GM23338 (cell line): ENCODE measurements around the gene PROC. TPM values are rescaled to one million over a fixed set of nuclear protein-coding genes. Genes with fewer than 3 reads are reported as not detected.

ENCODE experiments used
- ATAC-seq: fragments of 200-7000 bp; cut with Tn5 transposase; 3 replicates; pipeline ENCODE4 v1.9.1; 2020
- DNase-seq: peaks from one replicate; pipeline ENCODE4 v3.0.0-alpha.2; 2015; ENCODE audit warnings: low spot score
- H2AFZ ChIP-seq: fragments of 200-600 bp; sonication (generic); 2 replicates; pipeline ENCODE4 v1.8.0; 2016; ENCODE audit warnings: antibody characterized with exemption, mild to moderate bottlenecking, moderate library complexity
- H3F3A ChIP-seq: fragments of 200-600 bp; sonication (generic); replicated peaks from 2 replicates; pipeline ENCODE4 v1.8.0; 2017; ENCODE audit warnings: antibody characterized with exemption, mixed run types, low read depth
- H3K27ac ChIP-seq: fragments of 200-600 bp; sonication (generic); 2 replicates; pipeline ENCODE4 v1.6.1; 2016; ENCODE audit warnings: low read depth
- H3K27me3 ChIP-seq: fragments of 200-600 bp; sonication (generic); 2 replicates; pipeline ENCODE4 v1.8.0; 2016; ENCODE audit warnings: mild to moderate bottlenecking, mixed run types, moderate library complexity; ENCODE audit not compliant: insufficient read depth
- H3K36me3 ChIP-seq: fragments of 200-600 bp; sonication (generic); 2 replicates; pipeline ENCODE4 v1.8.0; 2016; ENCODE audit warnings: mild to moderate bottlenecking; ENCODE audit not compliant: insufficient read depth
- H3K4me1 ChIP-seq: fragments of 200-600 bp; sonication (generic); 2 replicates; pipeline ENCODE4 v1.8.0; 2016; ENCODE audit warnings: mild to moderate bottlenecking, moderate library complexity; ENCODE audit not compliant: insufficient read depth
- H3K4me2 ChIP-seq: fragments of 200-600 bp; sonication (generic); 2 replicates; pipeline ENCODE4 v1.7.1; 2017; ENCODE audit warnings: mixed run types
- H3K4me3 ChIP-seq: fragments of 200-600 bp; sonication (generic); 2 replicates; pipeline ENCODE4 v1.6.1; 2016; ENCODE audit warnings: mixed run types
- H3K79me2 ChIP-seq: fragments of 200-600 bp; sonication (generic); replicated peaks from 2 replicates; pipeline ENCODE4 v1.8.0; 2017; ENCODE audit warnings: mild to moderate bottlenecking; ENCODE audit not compliant: insufficient read depth
- H3K9me2 ChIP-seq: fragments of 200-600 bp; sonication (generic); 2 replicates; pipeline ENCODE4 v1.8.0; 2017; ENCODE audit not compliant: insufficient read depth
- H4K20me1 ChIP-seq: fragments of 200-600 bp; sonication (generic); replicated peaks from 2 replicates; pipeline ENCODE4 v1.8.0; 2017; ENCODE audit warnings: mild to moderate bottlenecking; ENCODE audit not compliant: insufficient read depth
- H3K27ac Mint-ChIP-seq: 2 replicates; pipeline ENCODE4 v1.8.0; 2020; ENCODE audit warnings: inconsistent platforms, mild to moderate bottlenecking, moderate library complexity, mixed read lengths
- H3K27me3 Mint-ChIP-seq: 3 replicates; pipeline ENCODE4 v1.8.0; 2022; ENCODE audit warnings: low read depth, mild to moderate bottlenecking, moderate library complexity, mixed read lengths, inconsistent platforms; ENCODE audit not compliant: insufficient read depth, poor library complexity
- H3K36me3 Mint-ChIP-seq: 3 replicates; pipeline ENCODE4 v1.8.0; 2021; ENCODE audit warnings: low read depth, mild to moderate bottlenecking, inconsistent platforms, moderate library complexity, mixed read lengths
- H3K4me1 Mint-ChIP-seq: 3 replicates; pipeline ENCODE4 v1.8.0; 2020; ENCODE audit warnings: mild to moderate bottlenecking, inconsistent platforms, mixed read lengths
- H3K4me3 Mint-ChIP-seq: 3 replicates; pipeline ENCODE4 v1.8.0; 2021; ENCODE audit warnings: moderate library complexity, mild to moderate bottlenecking, inconsistent platforms, mixed read lengths
- H3K9me3 Mint-ChIP-seq: 3 replicates; pipeline ENCODE4 v1.8.0; 2020; ENCODE audit warnings: moderate library complexity, mild to moderate bottlenecking, inconsistent platforms, mixed read lengths
- ETS1 ChIP-seq: IDR thresholded peaks from 2 replicates; pipeline ENCODE4 v1.6.1; 2016; ENCODE audit warnings: antibody characterized with exemption
- NANOG ChIP-seq: IDR thresholded peaks from 2 replicates; pipeline ENCODE4 v1.6.1; 2016; ENCODE audit warnings: antibody characterized with exemption, borderline replicate concordance
- STAT1 ChIP-seq: IDR thresholded peaks from one replicate; pipeline ENCODE4 v1.6.1; 2016; ENCODE audit warnings: antibody characterized with exemption; ENCODE audit not compliant: unreplicated experiment
- ZNF114 ChIP-seq: fragments of 250-450 bp; sonication (Bioruptor Pico); IDR thresholded peaks from 2 replicates; pipeline ENCODE4 v1.5.0; 2020; ENCODE audit warnings: mild to moderate bottlenecking, moderate library complexity
- ZNF331 ChIP-seq: fragments of 250-450 bp; sonication (Bioruptor Pico); IDR thresholded peaks from 2 replicates; pipeline ENCODE4 v1.5.0; 2020; ENCODE audit warnings: low read depth, mild to moderate bottlenecking, moderate library complexity
- ZNF462 ChIP-seq: fragments of 250-450 bp; sonication (Bioruptor Pico); IDR thresholded peaks from 2 replicates; pipeline ENCODE4 v1.5.0; 2020; ENCODE audit warnings: mild to moderate bottlenecking, moderate library complexity
- polyA plus RNA-seq: library from polyadenylated mRNA; unstranded; fragments of >200 nt; fragmentation: Nextera tagmentation; extraction: Ambion mirVana; gene quantifications from 2 replicates; pipeline ENCODE4 v1.2.1, GENCODE V29; 2016
- total RNA-seq: library from RNA; depleted of rRNA; stranded (reverse); fragments of >200 nt; shearing (Covaris generic); gene quantifications from 2 replicates; pipeline ENCODE4 v1.2.3, GENCODE V29; 2014

PROC gene
- total and polyA plus RNA-seq, 2 experiments from 2014 or later = 1.7 to 2.4 TPM

DNA sequence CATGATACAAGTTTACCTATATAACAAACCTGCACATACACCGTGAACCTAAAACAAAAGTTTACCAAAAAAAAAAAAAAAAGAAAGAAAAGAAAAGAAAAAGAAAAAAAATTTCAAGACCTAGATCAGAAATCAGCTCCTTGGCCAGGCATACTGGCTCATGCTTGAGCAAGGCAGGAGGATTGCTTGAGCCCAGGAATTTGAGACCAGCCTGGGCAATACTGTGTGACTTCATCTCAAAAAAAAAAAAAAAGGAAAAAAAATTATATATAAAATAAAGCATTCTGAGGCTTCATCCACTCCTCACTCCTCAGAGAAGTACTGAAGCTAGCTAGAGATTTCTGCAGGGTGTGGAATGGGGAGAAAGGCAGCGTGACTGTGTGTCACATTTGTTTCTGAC, 11.8 kb upstream of the PROC start:
- TF ChIP-seq NANOG = no peak
- TF ChIP-seq ZNF462 (CRISPR knock-in tag) = no peak
- no peak for TF ChIP-seq STAT1
- no peak for TF ChIP-seq ZNF331 (CRISPR knock-in tag)
- H3K4me2 ChIP-seq = no peak overlapping the region
- H3K27me3 ChIP-seq = no peaks in the 10 kb centered on the region
- peaks cover 5% of the 10 kb centered on the region for H3K4me1 ChIP-seq
- no peaks in the 10 kb centered on the region for H3K9me3 Mint-ChIP-seq
- peaks cover 6% of the 10 kb centered on the region for H3K27me3 Mint-ChIP-seq
- H3K4me3 Mint-ChIP-seq = no peak overlapping the region
- no peaks in the 10 kb centered on the region for H3K36me3 Mint-ChIP-seq
- H3K4me3 ChIP-seq = no peak overlapping the region
- no peak overlapping the region for H3K27ac Mint-ChIP-seq
- H3K9me2 ChIP-seq = no peaks in the 10 kb centered on the region
- no peaks in the 10 kb centered on the region for H3K79me2 ChIP-seq
- H3K36me3 ChIP-seq = no peaks in the 10 kb centered on the region
- no peaks in the 10 kb centered on the region for H4K20me1 ChIP-seq
- H2AFZ ChIP-seq = no peak overlapping the region
- ATAC-seq (no peak), DNase-seq (no peak)
- peaks cover 23% of the 10 kb centered on the region for H3K4me1 Mint-ChIP-seq
- peaks cover 4% of the 10 kb centered on the region; the same call in 1 of the 2 replicates for H3F3A ChIP-seq
- H3K27ac ChIP-seq = no peak overlapping the region

DNA sequence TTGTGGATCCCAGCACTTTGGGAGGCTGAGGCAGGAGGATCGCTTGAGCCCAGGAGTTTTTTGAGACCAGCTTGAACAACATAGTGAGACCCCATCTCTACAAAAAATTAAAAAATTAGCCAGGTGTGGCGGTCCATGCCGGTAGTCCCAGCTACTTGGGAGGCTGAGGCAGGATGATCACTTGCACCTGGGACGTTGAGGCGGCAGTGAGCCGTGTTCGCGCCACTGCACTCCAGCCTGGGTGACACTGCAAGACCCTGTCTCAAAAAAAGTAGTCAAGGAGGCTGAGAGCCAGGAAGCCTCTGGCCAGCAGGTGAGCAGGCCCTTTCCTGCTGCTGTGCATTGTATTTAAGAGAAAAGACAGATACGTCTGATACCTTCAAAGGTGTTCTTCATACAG, 11.1 kb upstream of the PROC start:
- H3K36me3 ChIP-seq = no peaks in the 10 kb centered on the region
- H3K27me3 ChIP-seq = no peaks in the 10 kb centered on the region
- H3K27ac ChIP-seq = no peak overlapping the region
- Mint-ChIP-seq H3K36me3 (no peaks in the 10 kb centered on the region), H3K27ac (no peak overlapping the region), H3K4me3 (peak overlapping the region; percentile 65), H3K9me3 (no peaks in the 10 kb centered on the region), H3K4me1 (peaks cover 21% of the 10 kb centered on the region), H3K27me3 (peaks cover 6% of the 10 kb centered on the region)
- ATAC-seq = no peak
- no peaks in the 10 kb centered on the region for H3K9me2 ChIP-seq
- H4K20me1 ChIP-seq = no peaks in the 10 kb centered on the region
- H3K4me2 ChIP-seq = peak overlapping the region; percentile 60; the same call in 1 of the 2 replicates
- H3K79me2 ChIP-seq = no peaks in the 10 kb centered on the region
- H3K4me3 ChIP-seq = peak overlapping the region; percentile 71
- peaks cover 4% of the 10 kb centered on the region; the same call in 1 of the 2 replicates for H3F3A ChIP-seq
- H3K4me1 ChIP-seq = peaks cover 5% of the 10 kb centered on the region
- no peak for DNase-seq
- H2AFZ ChIP-seq = no peak overlapping the region
- no peak for TF ChIP-seq NANOG
- no peak for TF ChIP-seq STAT1
- no peak for TF ChIP-seq ZNF114
- no peak for TF ChIP-seq ETS1
